ENCODE measurements around the gene RIOK1.

GRCh38 chr6:7426447-7427169 lies 37.0 kb downstream of the RIOK1 start:
- TF ChIP-seq CTCF (IDR thresholded peaks at IDR 0.05) = no peak
- no peak for TF ChIP-seq ZFX (IDR thresholded peaks at IDR 0.05; ENCODE audit: borderline replicate concordance)
